ENCODE results near the gene ENTREP1.
"Not testable (repeated sequence)": the region's sequence is repeated elsewhere in the genome, so short reads cannot be mapped to it uniquely, and the experiment has no call there.

The ENTREP1 gene

GRCh38 chr9:69409936-69410335, 84.9 kb downstream of the ENTREP1 start:
- not testable (repeated sequence) for DNase-seq

GRCh38 chr9:69411246-69411645, 86.2 kb downstream of the ENTREP1 start:
- no peak for DNase-seq

DNA sequence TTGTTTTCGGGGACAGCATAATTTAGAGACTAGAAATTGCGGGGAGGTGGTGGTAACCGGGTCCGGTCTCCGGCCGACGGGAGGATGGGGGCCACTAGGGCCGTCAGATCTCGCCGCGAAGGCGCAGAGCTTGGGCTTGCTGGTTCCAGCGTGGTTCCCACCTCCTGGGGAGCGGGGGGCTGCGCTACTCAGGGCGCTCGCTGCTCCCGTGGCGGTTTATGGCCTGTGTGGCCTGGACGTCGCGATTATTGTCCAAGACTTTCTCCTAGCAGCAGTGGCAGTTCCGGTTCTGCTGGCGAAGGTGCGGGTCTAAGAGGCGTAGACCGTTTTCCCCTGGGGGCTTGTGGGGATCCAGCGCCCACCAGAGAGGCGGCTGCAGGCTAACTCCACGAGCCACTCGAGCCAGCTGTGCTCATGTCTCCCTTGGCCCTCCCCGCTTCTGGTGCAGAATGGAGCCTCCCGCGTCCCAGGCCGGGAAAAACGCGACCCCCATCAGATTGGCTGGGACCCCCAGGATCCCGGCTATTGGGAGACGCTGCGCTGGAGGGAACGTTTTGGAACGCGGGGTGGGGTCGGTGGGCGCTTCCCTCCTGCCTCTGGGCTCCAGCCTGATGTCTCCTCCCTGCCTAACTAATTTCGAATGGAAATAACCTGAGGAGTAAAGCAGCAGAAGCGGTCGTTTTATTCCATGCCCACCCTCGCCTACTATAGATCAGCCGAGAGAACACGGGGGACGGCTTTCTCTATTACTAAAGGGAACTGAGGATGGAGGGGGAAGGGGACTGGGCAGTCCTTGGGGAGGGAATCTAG, 87.1 kb downstream of the ENTREP1 start:
- no peak for DNase-seq

DNA sequence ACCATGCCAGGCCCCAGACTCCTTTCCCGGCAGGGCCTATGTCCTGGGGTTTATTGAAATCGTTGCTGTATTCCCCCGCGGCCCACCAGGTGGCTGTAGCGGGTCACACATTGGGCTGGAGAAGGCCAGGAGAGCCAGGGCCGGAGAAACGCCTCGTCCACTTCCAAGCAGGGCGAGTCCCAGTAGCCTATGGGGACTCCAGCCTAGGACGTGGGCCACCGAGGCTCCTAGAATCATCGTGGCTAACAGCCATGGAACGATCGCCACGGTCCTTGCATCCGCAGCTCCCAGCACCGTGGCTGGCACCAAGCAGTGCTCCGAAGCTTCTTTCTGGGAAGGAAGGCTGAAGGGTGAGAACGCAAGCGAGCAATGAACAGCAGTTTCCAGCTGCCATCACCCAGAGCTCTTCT, 87.7 kb downstream of the ENTREP1 start:
- peak in 39 of 51 donors; percentile 8 to 69 (median 43) for DNase-seq

GRCh38 chr9:69420611-69421270, 95.7 kb downstream of the ENTREP1 start:
- no peak for DNase-seq

GRCh38 chr9:69421908-69422801, 97.1 kb downstream of the ENTREP1 start:
- DNase-seq, result peak in 41 of 51 donors; percentile 11 to 83 (median 44)

DNA sequence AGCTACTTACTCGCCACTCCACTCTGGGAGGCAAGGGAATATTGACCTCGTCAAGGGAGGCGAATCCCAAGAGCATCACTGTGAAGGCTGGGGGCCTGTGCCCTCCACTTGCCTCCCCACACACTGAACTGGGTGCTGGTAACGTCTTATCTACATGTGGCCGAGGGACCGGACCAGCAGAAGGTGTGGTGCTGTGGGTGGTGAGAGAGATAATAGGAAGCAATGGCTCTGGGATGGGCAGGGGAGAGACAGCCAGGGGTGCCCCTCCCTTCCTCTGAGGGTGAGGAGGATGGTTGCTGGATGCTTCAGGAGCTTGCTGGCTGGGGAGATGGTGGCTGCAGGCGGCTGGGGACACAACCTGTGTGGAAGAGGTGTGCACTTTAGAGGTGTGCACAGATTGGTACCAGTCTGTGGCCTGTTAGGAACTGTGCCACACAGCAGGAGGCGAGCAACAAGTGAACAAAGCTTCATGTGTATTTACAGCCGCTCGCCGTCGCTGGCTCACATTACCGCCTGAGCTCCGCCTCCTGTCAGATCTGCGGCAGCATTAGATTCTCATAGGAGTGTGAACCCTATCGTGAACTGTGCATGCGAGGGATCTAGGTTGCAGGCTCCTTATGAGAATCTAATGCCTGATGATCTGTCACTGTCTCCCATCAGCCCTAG, 100.3 kb downstream of the ENTREP1 start:
- DNase-seq, result peak in 22 of 51 donors; percentile 3 to 60 (median 26)

DNA sequence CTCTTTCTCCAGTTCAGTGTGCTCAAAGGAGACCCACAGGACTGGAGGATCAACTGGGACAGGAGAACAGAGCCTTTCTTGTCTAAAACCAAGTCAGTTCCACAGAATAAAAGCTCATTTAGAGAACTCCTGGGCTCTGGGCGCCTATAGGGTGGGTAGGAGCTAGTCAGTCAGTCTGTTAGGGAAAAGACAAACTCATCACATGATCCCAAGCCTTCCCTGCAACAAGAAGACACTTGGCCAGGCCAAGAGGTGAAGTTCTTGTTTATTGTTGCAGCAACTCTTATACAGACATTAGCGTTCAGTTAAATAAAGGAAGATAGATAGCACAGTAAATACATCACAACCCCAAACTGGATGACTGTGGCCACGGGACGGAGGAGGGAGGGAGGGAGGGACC, 102.3 kb downstream of the ENTREP1 start:
- peak in 15 of 51 donors; percentile 2 to 42 (median 10) for DNase-seq

DNA sequence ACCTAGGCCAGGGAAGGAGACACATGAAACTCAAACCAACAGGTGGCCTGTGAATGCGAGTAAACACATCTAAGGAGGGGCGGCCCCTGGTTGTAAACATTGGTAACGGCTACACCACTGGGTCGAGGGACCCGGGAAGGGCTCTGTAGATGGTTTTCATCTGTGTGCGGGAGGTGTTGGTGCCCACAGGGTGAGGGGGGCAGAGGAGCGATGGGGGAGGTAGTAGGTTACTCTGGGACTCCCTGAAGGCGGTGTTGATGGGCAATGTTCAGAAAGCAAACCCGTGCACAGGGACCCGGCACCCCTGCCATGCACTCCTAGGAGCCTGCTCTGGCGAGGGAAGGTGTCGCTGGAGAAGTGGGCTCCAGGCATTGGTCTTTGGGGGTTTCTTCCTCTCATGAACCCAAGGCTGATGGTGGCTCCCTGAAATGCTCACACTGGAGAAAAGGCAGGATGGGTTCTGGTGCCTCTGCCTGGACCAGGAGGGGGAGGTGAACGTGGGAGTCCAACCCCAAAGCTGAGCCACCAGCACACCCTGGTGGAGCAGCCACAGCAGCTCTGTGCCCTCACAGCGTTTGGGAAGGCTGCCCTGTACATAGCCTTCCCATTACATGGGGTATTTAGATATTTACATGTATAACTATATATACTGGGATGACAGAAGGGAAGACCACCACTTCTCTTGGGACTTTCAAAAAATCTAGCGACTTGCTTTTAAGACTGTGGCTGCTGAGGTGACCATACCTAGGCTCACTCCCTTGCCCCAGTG, 103.2 kb downstream of the ENTREP1 start:
- no peak for DNase-seq

DNA sequence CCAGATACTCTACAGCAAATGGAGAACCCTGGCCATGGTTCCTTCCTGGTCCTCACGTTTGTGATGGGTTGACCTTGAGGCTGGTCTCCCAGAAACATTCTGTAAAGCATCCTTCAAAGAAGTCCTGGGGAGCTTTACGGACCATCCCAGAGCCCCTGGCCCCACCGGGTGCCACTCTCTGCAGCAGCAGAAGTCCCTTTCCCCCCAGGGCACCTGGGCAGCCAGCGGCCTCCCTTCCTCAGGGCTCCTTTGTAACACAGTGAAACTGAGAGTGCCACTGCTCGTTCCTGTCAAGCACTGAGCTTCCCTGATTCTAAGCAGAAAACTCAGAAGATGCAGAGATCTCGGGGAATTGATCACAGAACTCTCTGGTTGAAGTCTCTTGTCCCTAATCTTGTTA, 104.3 kb downstream of the ENTREP1 start:
- no peak for DNase-seq

- no peak for DNase-seq
Observed at GRCh38 chr9:69430206-69430605, 105.2 kb downstream of the ENTREP1 start.

- DNase-seq, result no peak
Observed at GRCh38 chr9:69431203-69431602, 106.2 kb downstream of the ENTREP1 start.

- no peak for DNase-seq
Observed at GRCh38 chr9:69431777-69432176, 106.8 kb downstream of the ENTREP1 start.

DNA sequence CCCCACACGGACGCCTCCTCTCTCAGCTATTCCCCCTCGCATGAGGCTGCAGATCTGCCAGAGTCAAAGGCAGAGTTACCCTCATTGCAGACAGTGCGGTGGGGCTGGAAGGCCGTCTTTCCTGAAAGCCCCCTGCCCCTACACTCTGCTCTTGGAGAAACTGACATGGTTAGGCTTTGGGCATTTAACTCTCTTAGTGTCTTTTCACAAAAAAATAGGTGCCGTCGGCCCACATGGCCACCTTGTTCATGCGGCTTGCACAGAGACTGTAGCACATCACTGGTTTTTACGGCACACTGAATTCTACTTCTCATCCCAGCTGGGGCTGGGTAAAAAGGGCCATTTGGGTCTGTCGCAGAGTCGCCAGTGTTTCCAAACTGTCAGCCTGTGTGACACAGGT, 107.6 kb downstream of the ENTREP1 start:
- no peak for DNase-seq

- DNase-seq, result no peak
Observed at GRCh38 chr9:69433392-69433791, 108.4 kb downstream of the ENTREP1 start.

GRCh38 chr9:69433968-69434367, 109.0 kb downstream of the ENTREP1 start:
- DNase-seq, result no peak

GRCh38 chr9:69439654-69440053, 114.6 kb downstream of the ENTREP1 start:
- DNase-seq, result not testable (repeated sequence)

DNA sequence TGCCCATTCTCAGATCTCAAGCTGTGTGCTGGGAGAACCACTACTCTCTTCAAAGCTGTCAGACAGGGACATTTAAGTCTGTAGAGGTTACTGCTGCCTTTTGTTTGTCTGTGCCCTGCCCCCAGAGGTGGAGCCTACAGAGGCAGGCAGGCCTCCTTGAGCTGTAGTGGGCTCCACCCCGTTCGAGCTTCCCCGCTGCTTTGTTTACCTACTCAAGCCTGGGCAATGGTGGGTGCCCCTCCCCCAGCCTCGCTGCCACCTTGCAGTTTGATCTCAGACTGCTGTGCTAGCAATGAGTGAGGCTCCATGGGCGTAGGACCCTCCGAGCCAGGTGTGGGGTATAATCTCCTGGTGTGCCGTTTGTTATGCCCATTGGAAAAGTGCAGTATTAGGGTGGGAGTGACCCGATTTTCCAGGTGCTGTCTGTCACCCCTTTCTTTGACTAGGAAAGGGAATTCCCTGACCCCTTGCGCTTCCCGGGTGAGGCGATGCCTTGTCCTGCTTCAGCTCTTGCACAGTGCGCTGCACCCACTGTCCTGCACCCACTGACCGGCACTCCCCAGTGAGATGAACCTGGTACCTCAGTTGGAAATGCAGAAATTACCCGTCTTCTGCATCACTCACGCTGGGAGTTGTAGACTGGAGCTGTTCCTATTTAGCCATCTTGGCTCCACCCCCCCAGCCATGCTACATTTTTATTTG, 115.4 kb downstream of the ENTREP1 start:
- DNase-seq, result not testable (repeated sequence)

Data from hypothalamus (tissue), 51 donors.